Right cardiac atrium (tissue), 5 donors: ENCODE results near the gene SELENOW. TPM values are rescaled to one million over a fixed set of nuclear protein-coding genes. Genes with fewer than 3 reads are reported as not detected.
"Not testable (repeated sequence)": the region's sequence is repeated elsewhere in the genome, so short reads cannot be mapped to it uniquely, and the experiment has no call there.

Experiments
- ATAC-seq, 2 donors: fragments of 200-7000 bp; cut with Tn5 transposase; one replicate each; pipeline versions ENCODE4 v1.8.0 to v1.9.1; 2020; ENCODE audit warnings: moderate library complexity in 2 of 2, mild to moderate bottlenecking in 1 of 2
- DNase-seq, 3 donors: peaks; one replicate each; pipeline ENCODE4 v3.0.0-alpha.2; 2020
- H3K27ac ChIP-seq: one replicate; pipeline ENCODE4 v1.5.1; 2013; ENCODE audit warnings: mild to moderate bottlenecking, low read length, control low read depth, moderate library complexity
- H3K27me3 ChIP-seq: one replicate; pipeline ENCODE4 v1.6.1; 2013; ENCODE audit not compliant: control insufficient read depth, insufficient read depth
- H3K4me1 ChIP-seq: one replicate; pipeline ENCODE4 v1.6.1; 2013; ENCODE audit warnings: low read length; ENCODE audit not compliant: control insufficient read depth, insufficient read depth
- H3K4me3 ChIP-seq: one replicate; pipeline ENCODE4 v1.5.1; 2013; ENCODE audit warnings: low read length, control low read depth
- H3K9me3 ChIP-seq: one replicate; pipeline ENCODE4 v1.6.1; 2013; ENCODE audit warnings: low read length; ENCODE audit not compliant: control insufficient read depth
- WGBS: extraction: QIAGEN DNeasy Blood & Tissue Kit; methylation state at CpG from one replicate; pipeline ENCODE4 v1.1.7; 2013; 5-methylcytosine and 5-hydroxymethylcytosine counted together
- intact Hi-C, 4 donors: fragments of 100-400 bp; cut with DNase I; formaldehyde crosslinking; loops; one replicate each; pipeline versions ENCODE4 v1.11.0 to v1.14.0; 2022 to 2023
- polyA plus RNA-seq: library from polyadenylated mRNA; stranded (reverse); fragments of 200-250 nt; gene quantifications from one replicate; pipeline ENCODE4 v1.2.3, GENCODE V29; 2013
- total RNA-seq, 4 donors: library from RNA; stranded (reverse); fragmentation: NEBNext Ultra II Directional; extraction: Animal tissue kit (Norgen Biotek cat#: 25700); gene quantifications; one replicate each; pipeline ENCODE4 v1.2.1, GENCODE V29; 2021
- donor health status: healthy with polysubstance abuse.
- donor health status: DM: no; HTN: yes; CAD: no.
- donor health status: DM: no; HTN: no; CAD: no.
- donor health status: DM: no; HTN: yes; CAD: no; lungs with severe emphysema.
- donor health status: DM: yes; HTN: yes; CAD: no.

The SELENOW gene
- total and polyA plus RNA-seq, 5 donors, result 857 to 1,795 (median 1,074) TPM

- no peaks in the 10 kb centered on the region for H3K9me3 ChIP-seq
- H3K4me1 ChIP-seq, result peaks cover 2% of the 10 kb centered on the region
- peak within 1 kb of the TSS; percentile 75 for H3K4me3 ChIP-seq
- peak; percentile 96 to 99 (median 98) for DNase-seq
- peak; percentile 62 to 68 for ATAC-seq
- peak within 1 kb of the TSS; percentile 97 for H3K27ac ChIP-seq
- no peaks in the 10 kb centered on the region for H3K27me3 ChIP-seq
- WGBS, result 6% methylated on average over 53 of the region's 53 CpGs
- intact Hi-C loops, result no loop called here
These were observed 33.2 kb upstream of the SELENOW start, which contains the start of gene NOP53 for GRCh38 chr19:47745010-47745901. TSS of gene NOP53 (plus strand) at chr19:47745546. CDS start at chr19:47745560, 14 bp downstream.

- H3K9me3 ChIP-seq, intact Hi-C loops, H3K27ac ChIP-seq, H3K27me3 ChIP-seq, ATAC-seq, DNase-seq, H3K4me1 ChIP-seq: not testable (repeated sequence)
- peak overlapping the region; percentile 75 for H3K4me3 ChIP-seq
- 67% methylated on average over 17 of the region's 17 CpGs for WGBS
These were observed 32.4 kb upstream of the SELENOW start for GRCh38 chr19:47746129-47746528.

- H3K27ac ChIP-seq, result no peak overlapping the region
- DNase-seq (no peak), ATAC-seq (no peak)
- WGBS, result 86% methylated on average over 3 of the region's 3 CpGs
- no peaks in the 10 kb centered on the region for H3K27me3 ChIP-seq
- H3K9me3 ChIP-seq, result no peaks in the 10 kb centered on the region
- intact Hi-C loops, result no loop called here
- no peaks in the 10 kb centered on the region for H3K4me1 ChIP-seq
- no peak overlapping the region for H3K4me3 ChIP-seq
These were observed 29.2 kb upstream of the SELENOW start for GRCh38 chr19:47749326-47749725.

- WGBS, result 92% methylated on average over 18 of the region's 18 CpGs
- intact Hi-C loops, result no loop called here
These were observed 27.8 kb upstream of the SELENOW start for GRCh38 chr19:47750752-47751151.

GRCh38 chr19:47752440-47753211 is 25.9 kb upstream of the SELENOW start:
- WGBS, result 91% methylated on average over 27 of the region's 27 CpGs
- Histone ChIP-seq H3K4me1 (no peaks in the 10 kb centered on the region), H3K27me3 (no peaks in the 10 kb centered on the region), H3K9me3 (no peaks in the 10 kb centered on the region), H3K27ac (no peak overlapping the region), H3K4me3 (no peak overlapping the region)
- intact Hi-C loops, result no loop called here
- no peak for ATAC-seq
- no peak for DNase-seq

More at GRCh38 chr19:47750752-47751151, 27.8 kb upstream of the SELENOW start:
- H3K4me1 ChIP-seq, result no peaks in the 10 kb centered on the region
- no peaks in the 10 kb centered on the region for H3K27me3 ChIP-seq
- ATAC-seq, result no peak
- H3K27ac ChIP-seq, result no peak overlapping the region
- no peak overlapping the region for H3K4me3 ChIP-seq
- no peaks in the 10 kb centered on the region for H3K9me3 ChIP-seq
- no peak for DNase-seq

GRCh38 chr19:47754206-47755064 is 24.1 kb upstream of the SELENOW start:
- H3K27ac ChIP-seq, result no peak overlapping the region
- ATAC-seq (peak; percentile 5 to 7), DNase-seq (peak in 1 of 3 donors; percentile 58)
- WGBS, result 92% methylated on average over 37 of the region's 37 CpGs
- H3K4me1 ChIP-seq, result no peaks in the 10 kb centered on the region
- H3K9me3 ChIP-seq, result no peaks in the 10 kb centered on the region
- no peak overlapping the region for H3K4me3 ChIP-seq
- intact Hi-C loops, result no loop called here
- no peaks in the 10 kb centered on the region for H3K27me3 ChIP-seq

- WGBS, result 90% methylated on average over 36 of the region's 36 CpGs
- Histone ChIP-seq H3K9me3 (no peaks in the 10 kb centered on the region), H3K27ac (no peak overlapping the region), H3K27me3 (no peaks in the 10 kb centered on the region), H3K4me3 (no peak overlapping the region), H3K4me1 (no peaks in the 10 kb centered on the region)
- DNase-seq (peak in 1 of 3 donors; percentile 65), ATAC-seq (no peak)
- intact Hi-C loops, result no loop called here
These were observed 23.3 kb upstream of the SELENOW start for GRCh38 chr19:47755065-47755761.

GRCh38 chr19:47755762-47756626 is 22.5 kb upstream of the SELENOW start:
- Histone ChIP-seq H3K9me3 (no peaks in the 10 kb centered on the region), H3K27me3 (no peaks in the 10 kb centered on the region), H3K27ac (no peak overlapping the region), H3K4me3 (no peak overlapping the region), H3K4me1 (no peaks in the 10 kb centered on the region)
- 90% methylated on average over 28 of the region's 28 CpGs for WGBS
- ATAC-seq (peak in 1 of 2 donors; percentile 5), DNase-seq (peak in 1 of 3 donors; percentile 63)
- intact Hi-C loops, result no loop called here

GRCh38 chr19:47756627-47756929 is 21.9 kb upstream of the SELENOW start:
- no peaks in the 10 kb centered on the region for H3K9me3 ChIP-seq
- H3K4me1 ChIP-seq, result no peaks in the 10 kb centered on the region
- 92% methylated on average over 12 of the region's 12 CpGs for WGBS
- intact Hi-C loops, result no loop called here
- H3K4me3 ChIP-seq, result no peak overlapping the region
- no peak overlapping the region for H3K27ac ChIP-seq
- no peaks in the 10 kb centered on the region for H3K27me3 ChIP-seq
- DNase-seq (peak in 1 of 3 donors; percentile 49), ATAC-seq (no peak)
